Measurements from ENCODE around the gene CAMTA1. TPM values are rescaled to one million over a fixed set of nuclear protein-coding genes. Genes with fewer than 3 reads are reported as not detected.

CAMTA1 gene
- total and polyA plus RNA-seq, 3 experiments from 2014 or later = 60.2 to 79.0 (median 61.7) TPM

DNA sequence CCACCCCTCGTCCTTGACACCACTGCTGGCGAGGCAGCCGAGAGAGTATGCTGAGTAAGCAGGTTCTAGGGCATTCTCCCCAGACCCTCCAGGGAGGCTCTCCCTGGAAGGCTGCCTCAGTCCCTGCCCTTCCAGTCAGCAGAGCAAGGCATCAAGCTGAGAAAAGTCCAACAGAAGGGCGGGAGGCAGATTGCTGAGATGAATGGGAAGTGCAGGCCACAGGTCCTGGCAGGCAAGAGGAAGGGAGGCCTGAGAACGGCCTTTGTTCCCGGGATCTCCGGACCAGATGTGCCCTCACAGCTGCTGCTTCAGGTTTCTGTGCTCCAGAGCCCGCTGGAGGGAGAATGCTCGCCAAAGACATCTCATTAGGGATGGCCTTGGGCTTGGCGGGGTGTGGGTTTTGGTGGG, 715.8 kb downstream of the CAMTA1 start:
- no peak overlapping the region for H3K27ac Mint-ChIP-seq
- H3K9me3 Mint-ChIP-seq = no peaks in the 10 kb centered on the region
- Histone ChIP-seq H3K36me3 (ENCODE audit: insufficient read depth, low read length) (no peaks in the 10 kb centered on the region), H3K4me1 (ENCODE audit: insufficient read depth, low read length) (no peaks in the 10 kb centered on the region), H3K27me3 (ENCODE audit: insufficient read depth, low read length, poor library complexity, severe bottlenecking) (no peaks in the 10 kb centered on the region), H3K4me3 (ENCODE audit: low read length) (no peak overlapping the region), H3K27ac (ENCODE audit: low read depth, low read length) (no peak overlapping the region), H3K9me3 (ENCODE audit: low read length) (no peaks in the 10 kb centered on the region)
- POLR2A ChIA-PET = no interaction called here
- H3K4me1 Mint-ChIP-seq = no peaks in the 10 kb centered on the region
- peak in 1 of 5 donors; percentile 19 for DNase-seq
- H3K36me3 Mint-ChIP-seq = no peaks in the 10 kb centered on the region
- no peak overlapping the region for H3K4me3 Mint-ChIP-seq
- peaks cover 0 to 2% of the 10 kb centered on the region in 2 donors for H3K27me3 Mint-ChIP-seq
- CTCF ChIA-PET = no interaction called here

DNA sequence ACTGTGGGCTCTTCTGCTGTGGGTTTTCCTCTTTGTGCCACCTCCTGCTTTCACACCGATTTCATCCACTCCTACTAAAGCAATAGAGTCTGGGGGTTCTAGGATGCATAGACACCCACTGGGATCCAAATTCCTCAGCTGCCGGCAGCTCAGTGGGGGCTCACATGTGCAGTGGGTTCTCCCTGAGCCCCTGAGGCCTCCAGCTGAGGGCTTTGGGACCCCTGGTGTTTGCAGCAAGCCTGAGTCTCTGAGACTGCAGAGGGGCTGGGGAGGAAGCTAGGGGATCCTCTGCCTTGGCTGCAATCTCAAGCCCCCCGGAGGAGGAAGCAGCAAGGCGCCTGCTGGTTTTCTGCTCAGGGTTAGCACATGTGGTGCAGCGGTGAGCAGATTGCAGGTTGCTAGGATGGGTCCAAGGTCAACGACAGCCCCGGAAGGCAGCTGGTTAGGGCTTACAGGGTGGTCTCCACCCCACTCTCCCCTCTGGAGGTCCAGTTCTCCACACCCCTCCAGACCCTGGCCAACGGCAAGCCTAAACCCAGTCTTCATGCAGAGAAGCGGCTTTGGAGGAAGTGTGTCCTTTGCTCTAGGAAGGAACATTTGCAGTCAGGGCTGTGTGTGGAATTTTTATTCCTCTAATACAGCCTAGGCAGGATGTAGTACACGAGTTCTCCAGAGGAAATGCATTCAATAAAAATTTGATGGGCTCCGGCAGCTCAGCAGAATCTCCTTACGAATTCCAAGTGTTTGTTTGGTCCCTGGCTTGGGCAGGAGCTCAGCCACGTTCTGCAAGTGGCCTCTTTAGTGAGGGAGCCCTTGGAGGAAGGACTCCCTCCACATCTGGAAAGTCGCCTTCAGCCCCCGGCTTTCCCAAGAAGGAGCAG, 716.7 kb downstream of the CAMTA1 start:
- no peak overlapping the region for H3K27ac Mint-ChIP-seq
- Histone ChIP-seq H3K9me3 (ENCODE audit: low read length) (no peaks in the 10 kb centered on the region), H3K36me3 (ENCODE audit: insufficient read depth, low read length) (no peaks in the 10 kb centered on the region), H3K27me3 (ENCODE audit: insufficient read depth, low read length, poor library complexity, severe bottlenecking) (no peaks in the 10 kb centered on the region), H3K27ac (ENCODE audit: low read depth, low read length) (no peak overlapping the region), H3K4me1 (ENCODE audit: insufficient read depth, low read length) (no peaks in the 10 kb centered on the region), H3K4me3 (ENCODE audit: low read length) (no peak overlapping the region)
- ChIA-PET POLR2A (no interaction called here), CTCF (no interaction called here)
- no peaks in the 10 kb centered on the region for H3K4me1 Mint-ChIP-seq
- DNase-seq = peak in 1 of 5 donors; percentile 28
- no peaks in the 10 kb centered on the region for H3K36me3 Mint-ChIP-seq
- peaks cover 0 to 2% of the 10 kb centered on the region in 2 donors for H3K27me3 Mint-ChIP-seq
- H3K4me3 Mint-ChIP-seq = no peak overlapping the region
- H3K9me3 Mint-ChIP-seq = no peaks in the 10 kb centered on the region

DNA sequence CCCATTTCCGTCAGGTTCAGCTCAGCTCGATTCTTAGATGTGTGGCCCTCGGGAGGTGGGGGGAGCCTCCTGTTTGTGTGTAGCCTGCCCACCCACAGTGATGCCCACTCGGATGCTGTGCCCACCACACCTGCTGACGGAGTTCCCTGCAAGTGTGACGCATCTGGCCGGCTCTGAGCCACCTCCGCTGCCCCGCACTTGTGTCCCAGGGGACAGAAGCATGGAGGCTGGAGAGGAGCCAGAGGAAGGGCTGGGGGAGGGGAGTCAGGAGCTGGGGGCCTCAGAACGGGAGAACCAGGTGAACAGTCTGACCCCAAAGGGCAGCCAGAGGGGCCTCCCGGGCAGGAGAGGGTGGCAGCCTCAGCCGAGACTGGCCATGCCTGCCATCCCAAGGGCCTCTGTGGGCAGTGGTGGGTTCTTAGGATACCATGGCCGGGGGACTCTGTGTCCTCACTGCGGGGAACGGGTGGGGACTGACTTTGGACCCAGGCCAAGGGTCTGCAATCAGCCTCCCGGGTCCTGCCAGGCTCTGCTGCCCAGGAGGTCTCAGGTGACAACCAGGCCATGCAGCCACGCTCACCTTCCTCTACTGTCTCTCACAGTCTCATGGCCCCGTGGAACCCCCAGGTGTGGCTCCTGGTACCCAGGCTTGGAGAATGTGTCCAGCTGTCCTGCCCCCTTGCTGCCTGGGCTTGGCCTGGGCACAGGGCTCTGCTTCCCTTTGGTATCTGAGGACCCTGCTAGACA, 718.6 kb downstream of the CAMTA1 start:
- Mint-ChIP-seq H3K27me3 (peaks cover 0 to 2% of the 10 kb centered on the region in 2 donors), H3K4me3 (no peak overlapping the region), H3K36me3 (no peaks in the 10 kb centered on the region), H3K27ac (no peak overlapping the region), H3K9me3 (no peaks in the 10 kb centered on the region), H3K4me1 (no peaks in the 10 kb centered on the region)
- Histone ChIP-seq H3K36me3 (ENCODE audit: insufficient read depth, low read length) (no peaks in the 10 kb centered on the region), H3K4me1 (ENCODE audit: insufficient read depth, low read length) (no peaks in the 10 kb centered on the region), H3K9me3 (ENCODE audit: low read length) (no peaks in the 10 kb centered on the region), H3K27me3 (ENCODE audit: insufficient read depth, low read length, poor library complexity, severe bottlenecking) (no peaks in the 10 kb centered on the region), H3K27ac (ENCODE audit: low read depth, low read length) (no peak overlapping the region), H3K4me3 (ENCODE audit: low read length) (no peak overlapping the region)
- ChIA-PET CTCF (no interaction called here), POLR2A (no interaction called here)
- DNase-seq = peak in 1 of 5 donors; percentile 31

DNA sequence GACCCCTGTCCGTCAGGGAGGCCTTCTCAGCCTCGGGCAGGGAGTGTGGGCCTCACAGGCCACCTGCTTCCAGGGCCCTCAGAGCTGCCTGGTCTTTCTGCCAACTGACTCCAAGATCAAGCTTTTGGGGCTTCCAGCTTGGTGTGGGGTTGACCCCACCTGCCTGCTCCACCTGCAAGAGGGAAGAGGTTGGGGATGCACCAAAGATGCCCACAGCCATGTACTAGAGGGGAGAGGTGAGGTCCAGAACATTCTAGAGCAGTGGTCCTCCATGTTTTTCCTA, 719.1 kb downstream of the CAMTA1 start:
- H3K27ac Mint-ChIP-seq = no peak overlapping the region
- peaks cover 0 to 2% of the 10 kb centered on the region in 2 donors for H3K27me3 Mint-ChIP-seq
- H3K9me3 Mint-ChIP-seq = no peaks in the 10 kb centered on the region
- H3K4me1 Mint-ChIP-seq = no peaks in the 10 kb centered on the region
- no peak overlapping the region for H3K4me3 Mint-ChIP-seq
- H3K27ac ChIP-seq (ENCODE audit: low read depth, low read length) = no peak overlapping the region
- ChIA-PET CTCF (no interaction called here), POLR2A (no interaction called here)
- H3K4me3 ChIP-seq (ENCODE audit: low read length) = no peak overlapping the region
- H3K9me3 ChIP-seq (ENCODE audit: low read length) = no peaks in the 10 kb centered on the region
- H3K4me1 ChIP-seq (ENCODE audit: insufficient read depth, low read length) = no peaks in the 10 kb centered on the region
- peak in 1 of 5 donors; percentile 41 for DNase-seq
- no peaks in the 10 kb centered on the region for H3K36me3 Mint-ChIP-seq
- no peaks in the 10 kb centered on the region for H3K36me3 ChIP-seq (ENCODE audit: insufficient read depth, low read length)
- no peaks in the 10 kb centered on the region for H3K27me3 ChIP-seq (ENCODE audit: insufficient read depth, low read length, poor library complexity, severe bottlenecking)

DNA sequence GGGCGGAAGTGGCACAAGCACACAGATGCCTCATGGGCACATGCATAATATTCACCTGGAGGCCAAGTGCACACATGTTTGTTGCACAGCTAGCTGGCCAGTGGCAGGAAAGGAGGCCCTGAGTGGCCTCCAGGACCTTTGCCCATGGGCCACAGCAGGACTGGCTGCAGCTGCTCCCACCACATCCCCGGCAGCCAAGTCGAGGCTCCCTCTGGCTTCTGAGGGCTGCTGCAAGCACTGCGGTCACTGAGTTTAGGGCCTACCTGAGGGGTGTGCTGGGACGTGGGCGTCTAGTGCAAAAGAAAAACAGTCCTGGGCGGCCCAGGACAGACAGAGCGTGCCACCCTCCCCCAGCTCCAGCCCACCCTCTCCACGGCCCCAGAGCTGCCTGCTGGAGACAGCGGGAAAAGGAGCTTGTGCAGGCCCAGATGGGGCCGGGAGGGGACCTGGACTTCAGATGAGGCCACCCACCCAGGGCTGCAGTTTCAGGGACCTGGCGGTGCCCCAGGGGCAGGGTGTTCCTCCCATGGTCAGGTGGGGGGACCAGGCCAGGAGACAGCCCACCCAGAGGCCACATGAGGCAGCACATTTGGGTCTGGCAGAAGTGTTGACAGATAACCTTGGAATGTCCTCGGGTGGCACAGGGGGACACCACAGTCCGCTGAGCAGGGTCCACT, 720.0 kb downstream of the CAMTA1 start:
- H3K27me3 ChIP-seq (ENCODE audit: insufficient read depth, low read length, poor library complexity, severe bottlenecking) = no peaks in the 10 kb centered on the region
- H3K27me3 Mint-ChIP-seq = peaks cover under 1 to 2% of the 10 kb centered on the region in 2 donors
- H3K4me1 ChIP-seq (ENCODE audit: insufficient read depth, low read length) = no peaks in the 10 kb centered on the region
- H3K4me1 Mint-ChIP-seq = no peaks in the 10 kb centered on the region
- DNase-seq = peak in 1 of 5 donors; percentile 19
- H3K36me3 ChIP-seq (ENCODE audit: insufficient read depth, low read length) = no peaks in the 10 kb centered on the region
- H3K27ac ChIP-seq (ENCODE audit: low read depth, low read length) = no peak overlapping the region
- H3K36me3 Mint-ChIP-seq = no peaks in the 10 kb centered on the region
- no peaks in the 10 kb centered on the region for H3K9me3 Mint-ChIP-seq
- H3K9me3 ChIP-seq (ENCODE audit: low read length) = no peaks in the 10 kb centered on the region
- ChIA-PET CTCF (no interaction called here), POLR2A (no interaction called here)
- H3K4me3 Mint-ChIP-seq = no peak overlapping the region
- H3K4me3 ChIP-seq (ENCODE audit: low read length) = no peak overlapping the region
- H3K27ac Mint-ChIP-seq = no peak overlapping the region

DNA sequence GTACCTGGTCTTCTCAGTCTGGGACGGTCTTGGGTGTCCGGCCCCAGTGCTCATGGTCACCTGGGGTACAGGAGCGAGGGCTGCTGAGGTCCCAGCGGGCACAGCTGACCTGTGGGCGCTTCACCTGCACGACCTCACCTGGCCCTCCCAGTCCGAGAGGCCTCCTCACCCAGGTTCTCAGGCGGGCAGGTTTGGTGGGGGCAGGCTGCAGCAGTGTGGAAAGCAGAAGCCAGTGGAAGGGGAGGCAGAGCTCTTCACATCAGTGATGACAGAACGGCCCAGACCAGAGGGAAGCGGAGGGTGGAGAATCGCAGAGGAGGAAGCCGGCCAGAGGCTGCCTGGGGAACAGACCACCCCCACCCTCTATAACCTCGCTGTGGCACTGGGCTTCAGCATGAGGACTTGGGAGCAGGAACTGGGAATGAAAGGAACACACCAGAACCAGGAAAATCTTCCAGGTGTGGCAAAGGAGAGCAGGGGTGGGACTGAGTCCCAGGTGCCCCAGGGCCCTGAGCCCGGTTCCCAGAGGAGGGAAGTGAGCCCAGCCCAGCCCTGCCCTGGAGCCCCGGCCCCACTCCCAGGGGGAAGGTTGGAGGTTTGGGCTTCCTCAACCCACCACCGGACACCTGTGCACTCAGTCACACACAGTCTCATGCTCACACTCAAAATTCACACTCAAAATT, 720.7 kb downstream of the CAMTA1 start:
- no peaks in the 10 kb centered on the region for H3K9me3 ChIP-seq (ENCODE audit: low read length)
- no peak overlapping the region for H3K4me3 Mint-ChIP-seq
- H3K27me3 ChIP-seq (ENCODE audit: insufficient read depth, low read length, poor library complexity, severe bottlenecking) = no peaks in the 10 kb centered on the region
- no peak overlapping the region for H3K4me3 ChIP-seq (ENCODE audit: low read length)
- ChIA-PET POLR2A (no interaction called here), CTCF (no interaction called here)
- H3K4me1 Mint-ChIP-seq = no peaks in the 10 kb centered on the region
- peaks cover 3 to 7% of the 10 kb centered on the region in 2 donors for H3K27me3 Mint-ChIP-seq
- peak in 1 of 5 donors; percentile 37 for DNase-seq
- no peaks in the 10 kb centered on the region for H3K9me3 Mint-ChIP-seq
- H3K36me3 Mint-ChIP-seq = no peaks in the 10 kb centered on the region
- H3K36me3 ChIP-seq (ENCODE audit: insufficient read depth, low read length) = no peaks in the 10 kb centered on the region
- no peaks in the 10 kb centered on the region for H3K4me1 ChIP-seq (ENCODE audit: insufficient read depth, low read length)
- H3K27ac ChIP-seq (ENCODE audit: low read depth, low read length) = no peak overlapping the region
- no peak overlapping the region for H3K27ac Mint-ChIP-seq

DNA sequence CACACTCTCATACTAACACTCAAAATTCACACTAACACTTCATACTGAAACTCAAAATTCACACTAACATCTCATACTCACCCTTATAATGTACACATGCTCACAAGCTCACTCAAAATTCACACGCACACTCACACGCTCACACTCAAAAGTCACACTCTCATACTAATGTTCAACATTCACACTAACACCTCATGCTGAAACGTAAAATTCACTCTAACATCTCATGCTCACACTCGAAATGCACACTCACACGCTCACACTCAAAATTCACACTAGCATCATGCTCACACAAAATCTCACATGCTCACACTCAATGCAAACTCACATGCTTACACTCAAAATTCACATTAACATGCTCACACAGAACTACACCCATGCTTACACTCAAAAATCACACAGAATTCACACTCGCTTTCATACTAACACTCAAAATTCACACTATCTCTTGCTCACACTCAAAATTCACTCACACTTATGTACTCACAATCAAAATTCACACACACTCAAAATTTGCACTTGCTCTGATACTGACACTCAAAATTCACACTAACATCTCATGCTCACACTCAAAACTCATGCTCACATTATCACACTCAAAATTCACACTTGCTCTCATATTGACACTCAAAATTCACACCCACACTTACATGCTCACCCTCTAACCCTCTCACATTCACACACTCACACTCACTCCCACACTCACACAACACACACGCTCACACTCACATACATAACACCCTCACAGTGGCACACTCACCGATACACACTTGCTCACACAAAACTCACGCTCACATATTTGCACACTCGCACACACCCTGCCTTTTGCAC, 721.4 kb downstream of the CAMTA1 start:
- H3K9me3 ChIP-seq (ENCODE audit: low read length) = no peaks in the 10 kb centered on the region
- no peak for DNase-seq
- H3K27me3 Mint-ChIP-seq = peaks cover 1 to 8% of the 10 kb centered on the region in 2 donors
- H3K4me3 ChIP-seq (ENCODE audit: low read length) = no peak overlapping the region
- no peaks in the 10 kb centered on the region for H3K9me3 Mint-ChIP-seq
- no peak overlapping the region for H3K27ac Mint-ChIP-seq
- H3K36me3 Mint-ChIP-seq = no peaks in the 10 kb centered on the region
- H3K27me3 ChIP-seq (ENCODE audit: insufficient read depth, low read length, poor library complexity, severe bottlenecking) = no peaks in the 10 kb centered on the region
- no peaks in the 10 kb centered on the region for H3K4me1 ChIP-seq (ENCODE audit: insufficient read depth, low read length)
- no peak overlapping the region for H3K4me3 Mint-ChIP-seq
- H3K4me1 Mint-ChIP-seq = no peaks in the 10 kb centered on the region
- no peak overlapping the region for H3K27ac ChIP-seq (ENCODE audit: low read depth, low read length)
- no peaks in the 10 kb centered on the region for H3K36me3 ChIP-seq (ENCODE audit: insufficient read depth, low read length)
- ChIA-PET POLR2A (no interaction called here), CTCF (no interaction called here)

Data from CD8-positive, alpha-beta memory T cell (primary cell).